ENCODE data around the gene NEO1.
A peak's percentile ranks its signal among the peaks of the same experiment; 100 is the strongest.
"Not testable (repeated sequence)": the region's sequence is repeated elsewhere in the genome, so short reads cannot be mapped to it uniquely, and the experiment has no call there.

Gene NEO1

DNA sequence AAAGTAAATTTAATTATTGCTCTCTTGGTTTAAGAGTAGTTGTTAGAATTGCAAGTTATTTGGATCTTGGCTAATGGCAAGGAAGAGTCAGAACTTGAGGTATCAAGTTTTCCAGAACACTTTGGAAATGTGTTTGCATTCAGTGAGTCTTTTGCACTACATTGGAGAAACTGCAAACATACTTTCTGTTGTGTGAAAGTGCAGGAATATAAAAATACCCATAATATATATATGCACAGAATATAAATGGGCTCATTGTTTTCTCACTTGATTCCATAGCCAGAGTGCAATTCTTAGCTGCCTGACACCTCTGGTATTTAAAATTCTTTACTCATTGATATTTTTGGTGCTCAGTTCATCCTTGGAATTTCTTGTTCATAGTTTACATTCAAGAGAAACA lies 223.6 kb downstream of the NEO1 start:
- no peak for DNase-seq

DNA sequence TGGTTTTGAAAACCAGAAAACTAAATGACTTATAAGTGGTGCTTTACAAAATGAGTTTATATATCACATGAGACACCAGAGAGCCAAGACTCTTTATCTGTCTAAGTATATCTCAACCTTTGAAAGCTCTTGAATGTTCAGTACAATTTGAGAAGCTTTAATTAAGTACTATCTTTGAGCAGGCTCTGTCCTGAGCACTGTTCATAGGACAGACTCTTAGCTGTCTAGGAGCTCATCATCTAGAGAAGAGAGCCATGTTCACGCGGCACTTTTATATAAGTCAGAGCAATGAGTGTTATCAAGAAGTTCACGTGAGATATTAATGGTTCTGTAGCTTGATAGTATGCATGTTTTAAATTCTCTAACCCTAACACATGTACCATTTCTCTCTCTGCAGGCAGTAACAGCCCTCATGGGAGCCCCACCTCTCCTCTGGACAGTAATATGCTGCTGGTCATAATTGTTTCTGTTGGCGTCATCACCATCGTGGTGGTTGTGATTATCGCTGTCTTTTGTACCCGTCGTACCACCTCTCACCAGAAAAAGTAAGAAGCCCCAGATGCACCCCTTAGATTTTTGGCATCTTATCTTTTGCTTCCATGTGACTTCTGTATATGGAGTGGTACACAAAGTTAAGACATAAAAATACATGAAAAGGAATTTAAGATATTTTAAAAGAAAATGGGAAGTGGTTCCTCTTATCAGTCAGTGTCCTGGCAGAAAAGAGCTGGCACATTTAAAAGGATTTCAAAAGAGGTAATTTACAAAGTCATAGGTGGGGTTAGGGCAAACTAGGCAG lies 230.5 kb downstream of the NEO1 start:
- DNase-seq, result no peak

DNA sequence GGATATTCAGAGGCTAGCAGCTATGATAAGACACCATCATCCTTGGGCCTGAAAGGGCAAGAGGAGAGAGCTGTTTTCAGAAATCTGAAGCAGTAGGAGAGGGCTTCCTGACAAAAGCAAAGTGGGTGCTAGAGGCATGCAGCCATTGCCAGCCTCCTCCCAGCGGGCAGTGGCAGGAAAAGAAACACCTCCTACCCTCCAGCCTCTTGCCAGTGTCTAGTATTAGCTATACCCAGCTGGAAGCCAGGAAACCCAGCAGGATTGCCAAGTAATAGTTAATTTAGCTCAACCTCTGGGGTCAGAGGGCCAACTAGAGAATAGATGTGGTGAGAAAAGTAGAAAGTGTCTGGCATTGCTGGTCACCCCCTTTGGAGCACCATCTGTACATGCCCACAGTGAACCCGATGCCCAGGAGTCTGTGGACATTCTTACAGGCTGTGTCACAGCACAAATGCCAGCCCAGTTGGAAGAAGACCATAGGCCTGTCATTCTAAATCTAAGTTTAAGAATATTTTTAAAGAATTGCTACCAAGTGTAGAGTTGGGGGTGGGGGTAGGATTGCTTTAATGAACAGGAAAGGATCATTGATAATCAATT lies 231.2 kb downstream of the NEO1 start:
- no peak for DNase-seq

DNA sequence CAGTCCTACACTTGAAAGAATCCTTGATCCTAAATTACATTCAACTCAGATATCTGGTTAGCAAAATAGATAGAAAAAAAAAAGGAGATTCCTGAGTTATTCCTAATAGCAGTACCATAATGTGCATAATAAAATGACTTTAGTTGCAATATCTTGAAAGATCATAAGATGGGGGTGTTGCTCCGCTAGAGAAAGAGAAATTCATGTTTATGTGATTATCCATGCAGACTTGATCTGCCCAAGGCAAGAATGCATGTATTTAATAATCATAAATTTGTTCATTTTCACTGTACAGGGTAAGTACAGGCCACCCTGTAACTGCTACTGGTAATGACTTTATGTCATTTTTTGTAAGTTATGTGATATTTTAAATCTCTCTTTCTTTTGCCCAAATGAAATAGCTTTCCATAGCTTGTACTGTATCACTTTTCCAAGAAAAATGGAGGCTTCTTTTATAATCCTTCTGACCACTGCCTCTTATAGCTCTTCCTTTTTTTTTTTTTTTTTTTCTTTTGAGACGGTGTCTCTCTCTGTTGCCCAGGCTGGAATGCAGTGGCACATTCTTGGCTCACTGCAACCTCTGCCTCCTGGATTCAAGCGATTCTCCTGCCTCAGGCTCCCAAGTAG lies 231.9 kb downstream of the NEO1 start:
- DNase-seq, result no peak

DNA sequence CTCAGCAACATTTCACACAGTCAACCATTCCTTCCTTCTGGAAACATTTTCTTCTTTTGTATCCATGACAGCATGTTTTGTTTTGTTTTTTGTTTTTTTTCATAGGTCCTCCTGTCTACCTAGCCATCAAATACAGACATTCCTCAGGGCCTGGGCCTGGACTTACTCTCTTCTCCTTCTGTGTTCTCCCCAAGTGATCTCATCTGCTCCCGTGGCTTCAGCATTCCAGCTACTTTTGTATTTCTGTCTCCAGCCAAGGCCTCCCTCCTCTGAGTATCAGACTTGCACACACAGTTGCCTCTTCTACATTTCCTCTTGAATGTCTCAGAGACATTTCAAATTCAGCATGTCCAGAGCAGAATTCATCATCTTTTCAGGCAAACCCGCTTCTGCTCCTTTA lies 234.0 kb downstream of the NEO1 start:
- DNase-seq, result no peak

DNA sequence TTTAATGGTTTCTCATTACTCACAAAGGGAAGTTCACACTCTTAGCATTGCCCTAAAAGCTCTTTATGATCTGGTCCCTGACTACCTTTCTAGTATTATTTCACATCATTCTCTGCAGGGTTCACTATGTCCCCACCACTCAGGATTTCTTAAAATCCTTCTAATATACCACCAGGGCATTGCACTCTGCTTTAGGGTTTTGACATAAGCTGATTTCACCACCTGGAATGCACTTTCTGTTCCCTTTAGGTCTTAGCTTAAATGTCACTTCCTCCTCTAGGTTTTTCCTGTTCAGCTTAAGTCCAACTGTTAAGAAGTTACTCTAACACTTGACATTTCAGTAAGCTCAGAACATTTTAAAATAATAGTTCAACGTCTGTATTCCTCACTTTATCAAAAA lies 234.8 kb downstream of the NEO1 start:
- no peak for DNase-seq

DNA sequence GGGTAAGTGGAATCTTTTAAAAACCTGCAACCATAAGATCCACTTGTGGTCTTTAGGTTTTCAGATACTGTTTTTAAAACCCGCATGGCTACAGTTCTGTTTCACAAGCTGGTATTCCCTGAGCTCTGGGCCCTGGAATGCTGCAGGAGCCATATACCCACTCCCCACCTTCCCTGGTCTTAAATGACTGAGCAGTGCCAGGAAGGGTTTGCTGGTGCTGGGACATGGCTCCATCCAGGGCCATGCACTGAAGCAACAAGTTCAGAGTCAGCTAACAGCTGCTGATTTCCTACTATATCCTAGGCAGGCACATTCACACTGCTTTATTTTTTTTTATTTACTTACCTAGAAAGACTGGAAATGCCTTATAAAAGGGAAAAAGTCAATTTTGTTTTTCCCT lies 239.2 kb downstream of the NEO1 start:
- no peak for DNase-seq

DNA sequence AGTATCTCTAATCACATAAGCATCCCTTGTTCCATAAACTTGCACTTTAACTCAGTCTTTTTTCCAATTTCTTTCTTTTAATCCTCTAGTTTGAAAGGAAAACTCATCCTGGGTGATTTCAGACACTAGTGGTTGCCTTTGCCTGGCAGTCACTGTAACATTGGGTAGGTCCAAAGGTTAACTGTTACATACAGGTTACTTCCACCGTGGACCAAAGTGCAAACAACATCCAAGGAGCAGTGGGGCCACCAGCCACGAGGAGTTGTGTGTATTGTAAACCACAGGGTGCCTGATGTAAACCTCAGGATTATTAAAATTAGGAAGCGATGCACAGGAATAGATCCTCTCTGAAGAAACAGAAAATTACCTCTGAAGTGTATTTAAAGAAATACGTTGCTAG lies 241.5 kb downstream of the NEO1 start:
- DNase-seq, result no peak

DNA sequence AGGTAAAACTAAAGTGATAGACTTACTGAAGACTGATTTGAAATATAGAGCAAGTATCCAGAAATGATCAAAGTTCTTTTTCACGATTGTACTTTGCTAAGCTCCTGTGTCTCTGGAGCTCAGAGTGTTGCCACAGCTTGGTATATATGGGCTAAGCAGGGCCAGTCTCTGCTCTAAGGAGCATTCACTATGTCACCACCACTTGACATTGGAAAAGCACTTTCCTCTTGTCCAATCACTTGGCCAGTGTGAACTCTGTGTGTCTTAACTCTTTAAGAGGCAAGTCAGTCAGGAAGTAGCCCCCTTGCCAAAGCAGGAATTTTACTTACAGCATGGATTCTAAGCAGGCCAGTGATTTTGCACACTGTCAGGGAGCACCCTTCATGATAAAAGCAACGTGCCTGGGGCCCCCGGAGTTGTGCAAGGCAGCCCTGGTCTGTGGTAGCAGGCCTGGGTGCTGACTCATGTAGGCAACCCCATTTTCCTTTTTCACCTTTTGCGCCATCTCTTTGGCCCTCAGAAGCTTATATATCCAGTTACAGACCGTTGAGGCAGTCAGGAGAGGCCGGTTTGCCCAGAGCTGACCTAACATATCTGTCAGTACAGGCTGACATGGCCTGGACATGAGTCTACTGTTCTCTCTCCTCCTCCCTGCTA lies 243.5 kb downstream of the NEO1 start:
- no peak for DNase-seq

DNA sequence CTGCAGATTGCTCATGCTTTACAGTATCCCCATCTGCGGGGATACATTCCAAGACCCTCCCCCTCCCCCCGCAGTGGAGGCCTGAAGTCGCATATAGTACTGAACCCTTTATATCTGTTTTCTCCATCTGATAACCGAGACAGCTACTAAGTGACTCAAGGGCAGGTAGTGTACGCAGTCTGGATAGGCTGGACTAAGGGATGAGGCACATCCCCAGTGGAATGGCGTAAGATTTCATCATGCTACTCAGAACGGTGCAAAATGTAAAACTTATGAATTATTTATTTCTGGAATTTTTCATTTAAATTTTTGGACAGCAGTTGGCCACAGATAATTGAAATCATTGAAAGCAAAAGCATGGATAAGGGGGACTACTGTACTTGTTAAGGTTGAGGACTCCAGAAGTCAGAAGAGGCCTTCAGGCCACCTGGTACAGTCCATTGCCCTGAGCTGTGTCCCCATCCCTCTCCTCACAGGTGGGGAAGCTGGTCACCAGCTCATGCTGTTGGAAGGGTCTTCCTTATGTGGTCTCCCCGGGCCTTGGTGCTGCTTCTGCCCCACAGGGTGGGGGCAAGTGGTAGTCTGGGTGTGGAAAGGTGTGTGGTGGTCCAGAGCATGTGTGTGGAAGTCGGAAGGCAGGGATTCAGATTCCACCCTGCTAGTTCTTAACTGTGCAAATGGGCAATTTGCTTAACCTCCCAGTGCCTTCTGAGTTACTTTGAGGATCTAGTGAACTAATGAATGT lies 244.5 kb downstream of the NEO1 start:
- no peak for DNase-seq

DNA sequence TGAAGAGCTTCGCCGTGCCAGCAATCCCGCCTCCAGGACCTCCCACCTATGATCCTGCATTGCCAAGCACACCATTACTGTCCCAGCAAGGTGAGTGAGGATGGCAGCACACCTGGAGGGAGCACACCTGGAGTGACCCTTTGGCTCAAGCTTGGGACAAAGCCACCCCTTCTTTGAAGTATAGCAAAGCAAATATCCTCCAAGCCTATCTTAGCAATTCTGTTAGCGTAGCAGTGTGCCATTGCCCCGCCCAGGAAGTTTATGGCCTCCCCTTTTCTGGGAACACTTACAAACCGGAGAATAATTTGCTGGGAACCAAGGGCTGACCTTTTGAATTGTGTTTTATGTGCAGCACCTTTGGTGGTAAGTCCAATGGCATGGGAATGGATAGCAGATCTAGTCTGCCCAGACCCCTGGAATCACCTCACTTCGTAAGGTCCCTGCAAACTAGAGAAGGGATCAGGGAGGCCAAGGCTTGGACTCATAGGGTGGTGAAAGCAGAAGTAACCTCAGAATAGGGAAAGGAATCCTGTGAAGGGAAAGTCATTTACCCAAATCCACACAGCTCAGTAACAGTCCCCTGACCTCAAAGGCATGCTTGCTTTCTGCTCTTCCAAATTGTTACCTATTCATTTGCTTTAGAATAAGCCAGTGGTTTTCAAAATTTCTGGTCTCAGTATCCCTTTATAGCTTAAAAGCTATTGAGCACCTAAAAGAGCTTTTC lies 246.4 kb downstream of the NEO1 start:
- no peak for DNase-seq

DNA sequence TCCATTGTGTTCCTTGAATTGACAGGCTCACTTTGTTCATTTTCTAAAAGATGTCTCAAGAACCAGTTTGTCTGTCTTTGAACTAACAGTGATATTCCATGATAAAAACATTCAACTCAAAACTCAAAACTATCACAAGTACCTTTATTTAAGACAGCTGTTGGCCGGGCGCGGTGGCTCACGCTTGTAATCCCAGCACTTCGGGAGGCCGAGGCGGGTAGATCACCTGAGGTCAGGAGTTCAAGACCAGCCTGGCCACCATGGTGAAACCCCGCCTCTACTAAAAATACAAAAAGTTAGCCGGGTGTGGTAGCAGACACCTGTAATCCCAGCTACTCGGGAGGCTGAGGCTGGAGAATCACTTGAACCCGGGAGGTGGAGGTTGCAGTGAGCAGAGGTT lies 248.0 kb downstream of the NEO1 start:
- DNase-seq, result not testable (repeated sequence)

DNA sequence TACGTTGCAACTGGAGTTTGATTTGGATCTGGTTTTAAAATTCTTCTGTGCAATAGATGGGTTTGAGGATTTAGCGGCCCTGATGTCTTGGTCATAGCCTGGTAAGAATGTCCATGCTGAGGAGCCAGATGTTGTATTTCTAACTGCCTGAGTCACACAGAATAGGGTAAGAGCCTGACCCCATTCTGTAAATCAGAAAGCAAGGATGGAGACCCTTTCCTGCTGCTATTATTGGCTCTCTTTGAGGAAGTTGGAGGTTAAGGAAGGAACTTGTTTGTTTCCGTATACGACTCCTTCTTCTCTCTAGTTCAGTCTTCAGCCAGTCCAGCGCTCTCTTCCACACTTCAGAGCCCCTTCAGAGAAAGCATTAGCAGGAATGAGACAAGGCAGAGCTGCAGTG lies 251.4 kb downstream of the NEO1 start:
- no peak for DNase-seq

DNA sequence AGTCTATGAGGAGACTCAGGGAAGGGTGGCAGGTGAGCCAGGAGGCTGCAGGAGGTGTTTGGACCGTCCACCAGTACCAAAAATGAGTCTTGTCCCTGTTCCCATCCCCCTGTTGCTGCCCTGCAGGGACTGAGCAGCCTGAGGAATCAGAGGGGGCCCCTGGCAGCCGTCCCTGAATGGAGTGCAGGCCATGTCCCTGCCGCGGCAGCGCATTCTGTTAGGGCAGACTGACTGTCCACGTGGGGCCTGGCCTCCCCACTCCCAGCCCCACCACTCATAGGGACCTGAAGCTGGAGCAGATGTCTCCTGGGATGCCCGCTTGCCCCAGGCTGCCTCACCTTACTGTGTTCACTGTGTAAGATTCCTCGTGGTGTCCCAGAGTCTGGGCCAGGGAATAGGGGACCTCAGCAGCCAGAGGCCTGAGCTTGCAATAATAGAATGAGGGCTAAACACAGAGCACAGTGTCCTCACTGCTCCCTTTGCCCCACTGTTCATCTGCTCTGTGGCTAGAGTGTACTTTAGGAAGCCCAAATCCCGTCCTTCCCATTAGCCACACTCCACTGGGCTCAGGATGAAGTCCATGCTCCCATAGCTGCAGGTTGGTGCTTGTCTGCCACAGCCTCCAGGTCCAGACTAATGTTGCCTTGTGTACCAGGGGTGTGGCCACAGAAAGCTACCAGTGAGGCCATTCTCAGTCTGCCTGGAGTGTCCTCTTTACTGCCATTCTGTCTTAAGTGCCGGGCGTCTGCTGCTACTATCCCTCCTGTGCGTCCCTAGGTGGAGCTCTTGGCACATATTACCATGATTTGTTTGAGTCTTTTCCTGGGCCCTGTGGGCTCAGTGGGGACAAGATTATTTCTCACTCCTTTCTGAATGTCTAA lies 253.3 kb downstream of the NEO1 start:
- DNase-seq, result peak in 1 of 2 experiments; percentile 18

DNA sequence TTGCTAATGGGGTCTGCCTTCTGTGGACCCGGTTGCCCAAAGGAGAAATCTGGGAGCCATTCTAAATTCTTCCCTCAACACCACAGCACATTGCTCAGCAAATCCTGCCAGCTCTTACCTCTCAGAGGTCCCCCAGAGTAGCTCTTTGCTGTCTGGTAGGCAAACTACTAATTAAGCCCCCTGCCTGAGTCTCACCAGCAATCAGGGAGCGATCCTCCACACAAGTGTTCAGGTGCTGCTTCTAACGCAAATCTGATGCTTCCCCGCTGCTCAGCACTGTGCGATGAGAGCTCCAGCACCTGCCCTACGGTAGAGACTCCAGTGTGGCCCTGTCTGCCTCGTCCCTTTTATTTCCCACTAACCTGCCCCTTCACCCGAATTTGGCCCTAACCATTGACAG lies 256.0 kb downstream of the NEO1 start:
- no peak for DNase-seq

DNA sequence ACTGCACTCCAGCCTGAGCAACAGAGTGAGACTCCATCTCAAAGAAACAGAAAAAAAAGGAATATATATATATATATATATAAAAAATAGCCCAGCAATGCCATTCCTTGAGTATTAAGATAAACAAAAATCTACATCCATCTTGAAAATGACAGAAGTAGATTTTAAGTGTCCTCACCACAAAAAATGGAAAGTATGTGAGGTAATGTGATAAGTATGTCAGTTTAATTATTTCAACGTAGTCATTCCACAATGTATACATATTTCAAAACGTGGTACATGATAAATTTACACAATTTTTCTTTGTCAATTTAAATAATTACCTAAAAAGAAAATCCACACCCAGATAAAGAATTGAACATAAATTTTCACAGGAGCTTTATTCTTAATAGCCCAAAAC lies 261.6 kb downstream of the NEO1 start:
- no peak for DNase-seq

DNA sequence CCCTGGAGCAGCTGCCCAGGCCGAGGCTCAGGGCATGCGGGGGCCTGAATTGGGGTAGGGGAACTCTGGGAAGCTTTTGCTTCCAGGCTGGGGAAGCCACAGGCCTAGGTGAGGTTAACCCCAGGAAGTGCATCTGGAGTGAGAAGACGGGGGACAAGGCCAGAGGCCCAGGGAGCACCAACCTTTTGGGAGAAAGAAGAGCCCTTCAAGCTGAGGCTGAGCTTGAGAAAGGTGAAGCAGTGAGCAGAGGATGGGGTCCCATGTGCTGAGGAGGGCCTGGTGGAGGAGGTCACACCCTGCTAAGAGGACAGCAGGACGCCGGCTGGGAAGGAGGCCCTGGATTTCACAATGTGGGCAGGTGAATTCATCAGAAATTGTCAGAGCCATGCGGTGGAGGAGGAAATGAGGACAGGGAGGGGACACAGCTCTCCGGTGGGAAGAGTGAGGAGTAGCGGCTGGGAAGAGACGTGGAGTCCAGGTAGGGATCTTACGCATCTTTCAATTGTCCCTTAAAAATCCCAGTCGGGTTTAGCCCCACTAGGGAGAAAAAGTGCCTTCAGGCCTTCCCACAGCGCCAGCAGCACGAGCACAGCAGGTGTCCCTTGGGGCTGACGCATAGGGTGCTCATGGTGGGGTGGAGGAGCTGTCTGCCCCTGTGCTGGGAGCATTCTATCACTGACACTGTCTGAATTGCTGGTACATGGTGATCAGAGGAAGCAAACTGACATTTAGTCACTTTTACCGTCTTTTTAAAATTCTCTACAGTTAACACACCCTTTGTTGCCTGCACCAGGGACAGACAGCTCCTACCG lies 265.6 kb downstream of the NEO1 start:
- no peak for DNase-seq

DNA sequence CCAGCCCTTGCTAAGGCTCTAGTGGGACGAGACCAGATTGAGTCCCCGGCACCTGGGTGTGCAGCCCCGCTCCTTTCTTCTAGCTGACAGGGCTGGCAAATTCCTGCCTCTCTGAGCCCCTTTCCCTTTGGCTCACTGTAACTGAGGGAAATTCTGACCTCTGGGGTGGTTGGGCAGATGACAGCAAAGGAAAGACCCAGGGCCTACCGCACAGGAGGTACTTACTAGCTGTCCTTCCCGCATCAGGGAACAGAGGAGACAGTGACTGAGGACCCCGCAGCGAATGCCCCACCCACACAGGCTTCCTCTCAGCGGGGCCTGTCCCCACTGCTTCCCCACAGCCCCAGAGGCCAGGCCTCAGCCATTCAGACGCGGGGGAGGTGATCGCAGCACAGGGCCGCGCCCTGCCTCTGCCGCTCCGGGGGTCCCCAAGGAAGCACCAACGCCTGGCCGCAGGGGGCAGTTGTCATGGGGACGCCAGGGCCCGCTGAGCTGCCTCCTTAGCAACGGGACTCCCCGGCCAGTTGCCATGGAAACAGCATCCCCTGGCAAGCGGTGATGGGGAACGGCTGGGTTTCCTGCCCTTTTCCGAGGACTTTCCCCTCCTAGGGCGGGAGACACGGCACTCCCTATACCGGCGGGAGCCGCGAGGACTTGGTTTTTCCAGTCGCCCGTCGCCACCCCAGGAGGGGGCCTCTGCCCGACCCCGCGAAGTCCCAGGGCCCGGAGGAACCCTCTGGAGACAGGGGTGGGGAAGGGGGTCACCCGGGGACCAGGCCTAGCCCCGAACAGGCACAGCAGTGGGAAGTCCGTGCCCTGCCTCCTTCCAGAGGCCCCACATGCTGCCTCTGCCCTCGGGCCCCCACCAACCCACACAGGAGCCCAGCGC lies 266.4 kb downstream of the NEO1 start:
- DNase-seq, result no peak

Measured in cerebellar nuclear complex (tissue), 1 donor.